K562 (cell line): ENCODE results near the gene RNF11. TPM values are rescaled to one million over a fixed set of nuclear protein-coding genes. Genes with fewer than 3 reads are reported as not detected.

ENCODE experiments used
- CREB5 ChIP-seq: fragments of 250-450 bp; sonication (Bioruptor Pico); IDR thresholded peaks from 2 replicates; pipeline ENCODE4 v1.5.0; 2020; ENCODE audit warnings: mild to moderate bottlenecking
- CREBBP ChIP-seq: IDR thresholded peaks from one replicate; pipeline ENCODE4 v1.6.1; 2012; ENCODE audit warnings: low read depth, mild to moderate bottlenecking, control low read depth, inconsistent platforms, low read length
- CTCF ChIP-seq, 3 experiments: IDR thresholded peaks in 2 of 3; conservative IDR thresholded peaks in 1 of 3; 2 replicates each; pipeline ENCODE4 v1.5.1; 2011 to 2012; ENCODE audit warnings: low read length in 3 of 3, mild to moderate bottlenecking in 3 of 3, control low read depth in 2 of 3, improper control_type of control experiment in 1 of 3, inconsistent platforms in 1 of 3, low read depth in 1 of 3, mixed read lengths in 1 of 3, moderate library complexity in 1 of 3; ENCODE audit not compliant: insufficient read depth in 2 of 3
- ETS1 ChIP-seq: conservative IDR thresholded peaks from 2 replicates; pipeline ENCODE4 v1.6.1; 2011; ENCODE audit warnings: low read depth, mild to moderate bottlenecking, low read length; ENCODE audit not compliant: control insufficient read depth
- FOXJ2 ChIP-seq: fragments of 200-800 bp; sonication (Bioruptor generic); IDR thresholded peaks from 2 replicates; pipeline ENCODE4 v1.6.1; 2016; ENCODE audit warnings: missing genetic modification characterization, missing compliant biosample characterization
- FOXJ3 ChIP-seq: sonication (generic); formaldehyde crosslinking; IDR thresholded peaks from 2 replicates; pipeline ENCODE4 v1.4.0; 2020; ENCODE audit warnings: mild to moderate bottlenecking, missing genetic modification reagents
- GABPB1 ChIP-seq: sonication (generic); formaldehyde crosslinking; IDR thresholded peaks from 2 replicates; pipeline ENCODE4 v1.8.0; 2022; ENCODE audit warnings: mild to moderate bottlenecking, missing genetic modification reagents
- HSF4 ChIP-seq: fragments of 250-450 bp; sonication (Bioruptor Pico); IDR thresholded peaks from 2 replicates; pipeline ENCODE4 v2.1.2; 2022; ENCODE audit warnings: mild to moderate bottlenecking, moderate library complexity, borderline replicate concordance
- MBD1 ChIP-seq: fragments of 250-450 bp; sonication (Bioruptor Pico); IDR thresholded peaks from 2 replicates; pipeline ENCODE4 v1.8.0; 2022; ENCODE audit warnings: inconsistent platforms
- MLLT1 ChIP-seq, 2 experiments: fragments of 450-650 bp; IDR thresholded peaks; 2 replicates each; pipeline ENCODE4 v1.6.1; 2016
- NBN ChIP-seq: fragments of 450-650 bp; IDR thresholded peaks from 2 replicates; pipeline ENCODE4 v1.6.1; 2016; ENCODE audit warnings: low read depth, mild to moderate bottlenecking
- NFRKB ChIP-seq: fragments of 450-650 bp; IDR thresholded peaks from 2 replicates; pipeline ENCODE4 v1.6.1; 2016; ENCODE audit warnings: low read depth
- USF1 ChIP-seq: sonication (generic); formaldehyde crosslinking; IDR thresholded peaks from 2 replicates; pipeline ENCODE4 v1.9.0; 2022; ENCODE audit warnings: mild to moderate bottlenecking, missing genetic modification reagents
- YY1 ChIP-seq, 3 experiments: IDR thresholded peaks; 2 replicates each; pipeline ENCODE4 v1.6.1; 2011; ENCODE audit warnings: low read length in 2 of 3, mild to moderate bottlenecking in 2 of 3, moderate library complexity in 2 of 3, borderline replicate concordance in 1 of 3, control low read depth in 1 of 3, low read depth in 1 of 3; ENCODE audit not compliant: insufficient read depth in 3 of 3, insufficient replicate concordance in 2 of 3, control insufficient read depth in 1 of 3, insufficient read length in 1 of 3; ENCODE audit errors: extremely low read depth in 1 of 3
- ZNF280B ChIP-seq: fragments of 250-450 bp; sonication (Bioruptor Pico); IDR thresholded peaks from 2 replicates; pipeline ENCODE4 v1.5.1; 2021; ENCODE audit warnings: mild to moderate bottlenecking
- ZNF444 ChIP-seq: fragments of 250-450 bp; sonication (Bioruptor Pico); IDR thresholded peaks from 2 replicates; pipeline ENCODE4 v1.4.0; 2020; ENCODE audit warnings: mild to moderate bottlenecking, moderate library complexity
- polyA plus RNA-seq, 8 experiments: library from polyadenylated mRNA; depleted of rRNA in 4 of 8; stranded (reverse) in 5 of 8; unstranded in 3 of 8; fragments of >200 nt; fragmentation: Nextera tagmentation in 2 of 8; fragmentation: Illumina TruSeq in 1 of 8; extraction: Ambion mirVana in 2 of 8; extraction: Trizol in 1 of 8; gene quantifications; 2 replicates each; pipeline versions ENCODE4 v1.2.1 to v1.2.3, GENCODE V29; 2011 to 2014; ENCODE audit warnings: inconsistent platforms in 1 of 8, missing spikeins in 1 of 8
- total RNA-seq, 7 experiments: library from RNA; depleted of rRNA in 6 of 7; stranded (reverse); fragments of >200 nt in 6 of 7; fragmentation: Illumina TruSeq in 2 of 7; extraction: Trizol in 2 of 7; gene quantifications; 2 replicates each; pipeline versions ENCODE4 v1.2.1 to v1.2.3, GENCODE V29; 2011 to 2021; ENCODE audit warnings: low replicate concordance in 1 of 7

RNF11 gene
- total and polyA plus RNA-seq, 9 of the 15 experiments (the other 6 are each of a cell fraction or from before 2014, with no cell fraction given) = 5.7 to 34.3 (median 23.1) TPM

GRCh38 chr1:51192213-51192843 lies 43.7 kb upstream of the RNF11 start (continued):
- TF ChIP-seq YY1 (IDR thresholded peaks at IDR 0.05; ENCODE audit: borderline replicate concordance in 1 of 3, control insufficient read depth in 1 of 3, extremely low read depth in 1 of 3, insufficient read depth in 3 of 3, insufficient read length in 1 of 3, insufficient replicate concordance in 2 of 3, low read depth in 1 of 3, low read length in 2 of 3) = no peak
- no peak for TF ChIP-seq ETS1
- no peak for TF ChIP-seq GABPB1 (CRISPR knock-in tag)
- TF ChIP-seq CREBBP = no peak
- 0 out of 2 replicates have a peak, but pooled peaks have one; percentile 11 for TF ChIP-seq FOXJ2 (tag)
- TF ChIP-seq FOXJ3 = no peak
- no peak for TF ChIP-seq ZNF280B (CRISPR knock-in tag)
- TF ChIP-seq MLLT1 (IDR thresholded peaks at IDR 0.05) = 0 out of 4 replicates have a peak, but pooled peaks of 1 of the 2 experiments have one; percentile 33
- TF ChIP-seq ZNF444 (CRISPR knock-in tag) = no peak
- 0 out of 2 replicates have a peak, but pooled peaks have one; percentile 17 for TF ChIP-seq NBN
- TF ChIP-seq CTCF (IDR thresholded peaks at IDR 0.05 in 2 of 3, conservative IDR thresholded peaks at IDR 0.05 in 1 of 3; ENCODE audit: insufficient read depth in 2 of 3, low read depth in 1 of 3, low read length in 3 of 3) = peak; percentile 79 to 91 (median 81)
- TF ChIP-seq NFRKB = no peak
- no peak for TF ChIP-seq MBD1 (CRISPR knock-in tag)
- no peak for TF ChIP-seq USF1 (CRISPR knock-in tag)
- TF ChIP-seq CREB5 (CRISPR knock-in tag) = no peak
- no peak for TF ChIP-seq HSF4
